Gastroesophageal sphincter (tissue), 4 donors: ENCODE results near the gene GRID1. TPM values are rescaled to one million over a fixed set of nuclear protein-coding genes. Genes with fewer than 3 reads are reported as not detected.

Source experiments
- ATAC-seq: fragments of 150-250 bp; one replicate; pipeline ENCODE4 v1.9.1; 2016; ENCODE audit warnings: mild to moderate bottlenecking, moderate library complexity
- H3K27ac ChIP-seq, 4 donors: fragments of 200-600 bp; sonication (generic) in 3 of 4; 1 replicate in 3 of 4; 2 replicates in 1 of 4; pipeline ENCODE4 v1.5.1; 2016 to 2019
- H3K27me3 ChIP-seq: fragments of 200-600 bp; sonication (generic); one replicate; pipeline ENCODE4 v1.5.1; 2019
- H3K36me3 ChIP-seq, 2 donors: fragments of 200-600 bp; sonication (generic); one replicate each; pipeline ENCODE4 v1.5.1; 2019; ENCODE audit warnings: control low read depth in 1 of 2
- H3K4me1 ChIP-seq, 3 donors: fragments of 200-600 bp; sonication (generic); 1 replicate in 2 of 3; 2 replicates in 1 of 3; pipeline ENCODE4 v1.5.1; 2016 to 2019; ENCODE audit warnings: control low read depth in 2 of 3
- H3K4me3 ChIP-seq, 2 donors: fragments of 200-600 bp; sonication (generic); one replicate each; pipeline ENCODE4 v1.5.1; 2019; ENCODE audit warnings: mild to moderate bottlenecking in 1 of 2, moderate library complexity in 1 of 2
- H3K9me3 ChIP-seq, 3 donors: fragments of 200-600 bp; sonication (generic); one replicate each; pipeline ENCODE4 v1.5.1; 2017 to 2019; ENCODE audit warnings: control low read depth in 2 of 3
- EP300 ChIP-seq: sonication (generic); formaldehyde crosslinking; IDR thresholded peaks from one replicate; pipeline ENCODE4 v1.6.1; 2017; ENCODE audit warnings: antibody characterized with exemption, mild to moderate bottlenecking
- POLR2A ChIP-seq, 2 donors: fragments of 450-650 bp; IDR thresholded peaks; one replicate each; pipeline ENCODE4 v1.6.1; 2017; ENCODE audit warnings: antibody characterized with exemption in 2 of 2, mild to moderate bottlenecking in 2 of 2, moderate library complexity in 1 of 2
- POLR2AphosphoS5 ChIP-seq: sonication (generic); formaldehyde crosslinking; IDR thresholded peaks from one replicate; pipeline ENCODE4 v1.6.1; 2017; ENCODE audit warnings: antibody characterized with exemption
- WGBS, 2 donors: methylation state at CpG; one replicate each; pipeline ENCODE4 v1.1.5; 2018; ENCODE audit warnings: low coverage in 1 of 2; 5-methylcytosine and 5-hydroxymethylcytosine counted together
- total RNA-seq, 4 donors: library from RNA; depleted of rRNA; stranded (reverse); fragments of >200 nt; gene quantifications; one replicate each; pipeline ENCODE4 v1.1.0, GENCODE V29; 2016
- TF ChIP-seq, protein P1 (sequence below), 4 experiments: fragments of 200-600 bp in 2 of 4; fragments of 450-650 bp in 2 of 4; sonication (generic) in 1 of 4; IDR thresholded peaks; one replicate each; pipeline ENCODE4 v1.5.1; 2017 to 2019; ENCODE audit warnings: antibody characterized with exemption in 4 of 4, mild to moderate bottlenecking in 2 of 4, moderate library complexity in 2 of 4

GRID1 gene
- total RNA-seq, 4 donors from 2014 or later, result 1.2 to 2.7 (median 1.7) TPM

DNA sequence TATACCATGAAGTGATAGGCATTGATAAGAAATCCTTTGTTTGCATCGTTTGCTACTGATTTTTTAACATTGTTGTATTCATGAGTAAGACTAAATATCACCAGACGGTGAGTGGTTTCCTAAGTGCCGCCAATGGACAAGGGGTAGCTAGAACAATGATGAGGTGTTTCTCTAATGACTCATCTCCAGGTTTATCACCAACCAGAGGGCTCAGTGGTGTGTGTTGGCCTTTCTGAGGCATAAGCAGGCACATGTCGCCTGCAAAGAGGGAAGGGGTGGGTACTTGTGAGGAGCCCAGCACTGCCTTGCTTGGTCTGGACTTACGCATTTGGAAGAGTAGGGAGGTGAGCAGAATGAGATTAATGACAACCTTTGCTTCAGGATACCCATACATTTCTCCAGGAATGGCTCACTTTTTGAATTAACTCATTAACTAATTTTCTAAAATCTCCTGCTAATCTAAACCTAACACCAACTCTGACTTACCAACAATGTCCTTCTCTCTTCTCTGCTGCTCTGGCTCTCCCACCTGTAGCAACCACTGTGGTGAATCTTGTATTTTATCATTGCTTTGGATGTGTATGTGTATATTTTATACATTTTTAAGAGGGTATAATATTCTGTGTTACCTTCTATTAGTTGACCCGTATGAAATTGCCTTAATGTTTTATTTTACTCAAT is 722.6 kb downstream of the GRID1 start:
- TF ChIP-seq, protein P1, sequence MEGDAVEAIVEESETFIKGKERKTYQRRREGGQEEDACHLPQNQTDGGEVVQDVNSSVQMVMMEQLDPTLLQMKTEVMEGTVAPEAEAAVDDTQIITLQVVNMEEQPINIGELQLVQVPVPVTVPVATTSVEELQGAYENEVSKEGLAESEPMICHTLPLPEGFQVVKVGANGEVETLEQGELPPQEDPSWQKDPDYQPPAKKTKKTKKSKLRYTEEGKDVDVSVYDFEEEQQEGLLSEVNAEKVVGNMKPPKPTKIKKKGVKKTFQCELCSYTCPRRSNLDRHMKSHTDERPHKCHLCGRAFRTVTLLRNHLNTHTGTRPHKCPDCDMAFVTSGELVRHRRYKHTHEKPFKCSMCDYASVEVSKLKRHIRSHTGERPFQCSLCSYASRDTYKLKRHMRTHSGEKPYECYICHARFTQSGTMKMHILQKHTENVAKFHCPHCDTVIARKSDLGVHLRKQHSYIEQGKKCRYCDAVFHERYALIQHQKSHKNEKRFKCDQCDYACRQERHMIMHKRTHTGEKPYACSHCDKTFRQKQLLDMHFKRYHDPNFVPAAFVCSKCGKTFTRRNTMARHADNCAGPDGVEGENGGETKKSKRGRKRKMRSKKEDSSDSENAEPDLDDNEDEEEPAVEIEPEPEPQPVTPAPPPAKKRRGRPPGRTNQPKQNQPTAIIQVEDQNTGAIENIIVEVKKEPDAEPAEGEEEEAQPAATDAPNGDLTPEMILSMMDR (IDR thresholded peaks at IDR 0.05), result no peak
- no peak for TF ChIP-seq POLR2A (IDR thresholded peaks at IDR 0.05)
- TF ChIP-seq POLR2AphosphoS5, result no peak
- no peak for TF ChIP-seq EP300
- Histone ChIP-seq H3K4me3 (no peak overlapping the region), H3K9me3 (no peaks in the 10 kb centered on the region), H3K27me3 (no peaks in the 10 kb centered on the region), H3K4me1 (no peaks in the 10 kb centered on the region), H3K36me3 (no peaks in the 10 kb centered on the region), H3K27ac (no peak overlapping the region)
- 82 to 84% methylated on average over 3 to 6 of the region's 6 CpGs for whole genome bisulfite sequencing, 2 donors
- ATAC-seq, result no peak

DNA sequence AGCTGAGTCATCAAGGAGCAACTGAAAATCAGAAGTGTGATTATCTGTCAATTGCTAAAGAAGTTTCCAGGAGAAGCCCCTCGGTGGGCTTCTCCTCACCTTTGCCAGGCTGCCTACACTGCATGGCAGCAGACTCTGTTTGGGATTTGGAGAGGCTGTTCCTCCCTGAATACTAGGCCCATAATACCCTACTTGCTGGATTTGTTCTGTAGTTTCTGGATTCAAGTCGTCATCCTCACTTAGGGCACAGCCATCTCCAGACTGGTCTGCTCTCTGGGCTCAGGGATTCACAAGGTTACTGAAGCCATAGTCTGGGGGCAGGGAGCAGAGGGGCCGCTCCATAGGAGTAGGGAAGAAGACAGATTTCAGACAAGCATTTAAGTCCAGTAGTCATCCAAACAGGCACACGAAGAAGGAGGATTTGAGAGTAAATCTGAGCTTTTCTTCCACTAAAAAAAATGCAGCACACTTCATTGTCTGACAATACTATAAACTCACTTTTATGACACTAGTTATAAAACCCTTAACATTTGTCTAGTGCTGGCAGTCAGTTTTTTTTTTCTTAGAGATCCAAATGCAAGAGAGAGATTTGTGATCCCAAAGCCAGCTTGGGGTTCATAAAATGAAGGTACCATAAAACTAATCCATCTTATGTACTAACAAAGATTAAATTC is 723.3 kb downstream of the GRID1 start:
- no peak for TF ChIP-seq POLR2A (IDR thresholded peaks at IDR 0.05)
- TF ChIP-seq, protein P1 (IDR thresholded peaks at IDR 0.05), result no peak
- no peak for TF ChIP-seq EP300
- no peak for TF ChIP-seq POLR2AphosphoS5
- Histone ChIP-seq H3K4me1 (no peaks in the 10 kb centered on the region), H3K36me3 (no peaks in the 10 kb centered on the region), H3K4me3 (no peak overlapping the region), H3K27ac (no peak overlapping the region), H3K9me3 (no peaks in the 10 kb centered on the region), H3K27me3 (no peaks in the 10 kb centered on the region)
- no peak for ATAC-seq
- 69 to 83% methylated on average over 2 of the region's 4 CpGs for WGBS, 2 donors

DNA sequence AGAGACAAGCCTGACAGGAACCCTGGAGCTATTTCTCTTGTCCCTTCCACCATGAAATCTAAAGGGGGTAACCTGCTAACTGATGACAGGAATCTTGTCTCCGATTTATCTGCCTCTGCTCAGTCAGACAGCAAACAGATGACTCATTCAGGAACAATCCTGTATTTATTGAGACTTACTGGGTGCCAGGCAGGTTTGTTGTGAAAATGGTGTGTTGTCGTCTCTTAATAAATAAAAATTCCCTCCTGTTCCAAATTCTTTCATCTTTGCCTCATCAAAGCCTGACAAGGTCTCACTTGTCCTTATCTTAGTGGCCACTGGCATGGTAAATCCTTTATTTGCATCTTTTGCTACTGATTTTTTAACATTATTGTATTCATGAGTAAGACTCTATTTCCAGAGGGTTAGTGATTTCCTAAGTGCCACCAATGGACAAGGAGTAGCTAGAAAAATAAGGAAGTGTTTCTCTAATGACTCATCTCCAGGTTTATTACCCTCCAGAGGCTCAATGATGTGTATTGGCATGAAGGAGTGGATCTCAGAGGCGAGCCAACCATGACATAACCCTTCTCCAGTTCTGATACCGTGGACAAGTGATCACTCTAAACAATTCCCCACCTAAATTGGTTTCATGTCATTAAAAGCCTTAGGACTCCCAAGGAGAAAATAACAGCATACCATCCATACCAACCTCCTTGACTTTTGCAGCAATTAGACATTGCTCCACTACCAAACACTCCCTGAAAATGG is 724.0 kb downstream of the GRID1 start:
- ATAC-seq, result peak; percentile 65

DNA sequence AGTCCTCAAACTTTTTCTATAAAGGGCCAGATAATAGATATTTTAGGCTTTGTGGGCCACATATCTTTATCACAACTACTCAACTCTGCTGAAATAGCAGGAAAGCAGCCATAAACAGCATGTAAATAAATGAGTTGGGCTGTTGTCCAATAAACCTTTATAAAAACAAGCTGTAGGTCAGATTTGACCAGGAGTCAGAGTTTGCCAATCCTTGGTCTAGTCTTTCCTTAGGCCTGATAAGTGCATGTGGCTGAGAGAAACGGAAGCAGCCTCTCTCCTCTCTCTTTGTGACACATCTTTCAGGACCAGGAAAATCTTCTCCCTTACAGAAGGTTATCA is 724.5 kb downstream of the GRID1 start:
- Histone ChIP-seq H3K27ac (no peak overlapping the region), H3K4me3 (no peak overlapping the region), H3K4me1 (no peaks in the 10 kb centered on the region), H3K9me3 (no peaks in the 10 kb centered on the region), H3K36me3 (no peaks in the 10 kb centered on the region), H3K27me3 (no peaks in the 10 kb centered on the region)
- TF ChIP-seq, protein P1 (IDR thresholded peaks at IDR 0.05), result no peak
- TF ChIP-seq POLR2A (IDR thresholded peaks at IDR 0.05), result no peak
- TF ChIP-seq EP300, result no peak
- TF ChIP-seq POLR2AphosphoS5, result no peak
- WGBS, 2 donors, result no CpG with 5 or more reads among the region's 1 CpG
- ATAC-seq, result no peak

More for the DNA sequence above, 724.0 kb downstream of the GRID1 start:
- no peaks in the 10 kb centered on the region for H3K36me3 ChIP-seq
- H3K27me3 ChIP-seq, result no peaks in the 10 kb centered on the region
- WGBS, 2 donors, result 41 to 56% methylated on average over 4 of the region's 4 CpGs
- H3K4me1 ChIP-seq, result no peaks in the 10 kb centered on the region
- no peak for TF ChIP-seq POLR2AphosphoS5
- TF ChIP-seq POLR2A (IDR thresholded peaks at IDR 0.05), result no peak
- TF ChIP-seq EP300, result no peak
- H3K9me3 ChIP-seq, result no peaks in the 10 kb centered on the region
- H3K27ac ChIP-seq, result no peak overlapping the region
- no peak overlapping the region for H3K4me3 ChIP-seq

DNA sequence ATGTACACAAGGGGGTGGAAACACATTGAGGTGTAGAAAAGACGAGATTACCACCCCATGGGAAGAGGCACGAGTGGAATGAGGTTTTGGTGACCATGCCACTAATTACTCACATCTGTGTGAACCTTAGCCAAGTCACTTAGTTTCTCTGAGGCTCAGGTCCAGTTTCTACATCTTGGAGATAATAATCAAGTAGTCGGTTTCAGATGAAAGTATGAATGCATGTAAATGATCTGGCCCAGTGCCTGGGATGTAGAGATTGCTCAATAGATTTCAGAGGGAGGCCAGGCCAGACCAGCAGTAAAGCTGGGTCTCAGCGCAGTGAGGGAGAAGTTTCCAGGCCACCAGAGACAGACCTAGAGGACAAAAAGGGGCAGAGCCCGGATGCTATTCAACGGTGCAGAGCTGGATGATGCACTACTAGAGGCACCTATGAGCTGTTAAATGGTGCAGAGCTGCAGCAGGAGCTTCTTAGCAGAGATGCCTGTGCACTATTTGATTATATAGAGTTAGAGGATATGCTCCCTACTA is 725.1 kb downstream of the GRID1 start:
- Histone ChIP-seq H3K4me1 (no peaks in the 10 kb centered on the region), H3K4me3 (no peak overlapping the region), H3K27ac (no peak overlapping the region), H3K27me3 (no peaks in the 10 kb centered on the region), H3K9me3 (no peaks in the 10 kb centered on the region), H3K36me3 (no peaks in the 10 kb centered on the region)
- no peak for ATAC-seq
- 55 to 86% methylated on average over 5 to 6 of the region's 6 CpGs for WGBS, 2 donors
- TF ChIP-seq EP300 (no peak), POLR2A (IDR thresholded peaks at IDR 0.05) (no peak), POLR2AphosphoS5 (no peak)
- TF ChIP-seq, protein P1 (IDR thresholded peaks at IDR 0.05), result no peak
